ENCODE data around the gene IRF4. TPM values are rescaled to one million over a fixed set of nuclear protein-coding genes. Genes with fewer than 3 reads are reported as not detected.

IRF4 gene
- total RNA-seq, 2 donors from 2014 or later: 0.26 TPM; not detected in 1

DNA sequence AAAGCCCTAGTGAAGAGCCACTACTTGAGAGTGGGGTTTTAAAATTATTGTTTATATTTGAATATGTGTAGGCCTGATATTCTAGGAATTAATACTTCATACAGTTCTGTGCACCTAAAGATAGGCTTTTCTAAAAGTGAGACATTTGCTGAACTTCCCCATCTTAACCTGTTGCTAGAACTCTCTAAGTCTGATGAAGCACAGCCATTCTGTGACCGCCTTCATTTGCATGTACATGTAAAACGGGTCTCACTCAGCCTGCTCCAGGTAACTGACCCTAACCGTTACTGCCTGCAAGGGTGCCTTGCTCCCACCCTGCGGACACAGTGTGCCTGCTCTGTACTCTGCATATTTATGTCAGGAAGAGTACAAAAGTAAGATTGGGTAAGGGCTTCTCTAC lies 44.3 kb upstream of the IRF4 start:
- H3K9me3 ChIP-seq: no peaks in the 10 kb centered on the region

GRCh38 chr6:347951-348859 lies 43.3 kb upstream of the IRF4 start:
- intact Hi-C loops (cut with DNase I): no loop called here
- no peaks in the 10 kb centered on the region for H3K9me3 ChIP-seq
- H3K4me1 ChIP-seq: no peaks in the 10 kb centered on the region
- no peak for DNase-seq
- peaks cover 0 to 2% of the 10 kb centered on the region in 2 donors for H3K36me3 ChIP-seq (replicated peaks in 1 of 2; ENCODE audit: insufficient read depth in 1 of 2, low read depth in 2 of 2)
- ATAC-seq: no peak
- H3K27me3 ChIP-seq: no peaks in the 10 kb centered on the region
- no peak overlapping the region for H3K27ac ChIP-seq
- 85 to 86% methylated on average over 27 of the region's 27 CpGs for WGBS, 2 donors
- TF ChIP-seq, protein P1, sequence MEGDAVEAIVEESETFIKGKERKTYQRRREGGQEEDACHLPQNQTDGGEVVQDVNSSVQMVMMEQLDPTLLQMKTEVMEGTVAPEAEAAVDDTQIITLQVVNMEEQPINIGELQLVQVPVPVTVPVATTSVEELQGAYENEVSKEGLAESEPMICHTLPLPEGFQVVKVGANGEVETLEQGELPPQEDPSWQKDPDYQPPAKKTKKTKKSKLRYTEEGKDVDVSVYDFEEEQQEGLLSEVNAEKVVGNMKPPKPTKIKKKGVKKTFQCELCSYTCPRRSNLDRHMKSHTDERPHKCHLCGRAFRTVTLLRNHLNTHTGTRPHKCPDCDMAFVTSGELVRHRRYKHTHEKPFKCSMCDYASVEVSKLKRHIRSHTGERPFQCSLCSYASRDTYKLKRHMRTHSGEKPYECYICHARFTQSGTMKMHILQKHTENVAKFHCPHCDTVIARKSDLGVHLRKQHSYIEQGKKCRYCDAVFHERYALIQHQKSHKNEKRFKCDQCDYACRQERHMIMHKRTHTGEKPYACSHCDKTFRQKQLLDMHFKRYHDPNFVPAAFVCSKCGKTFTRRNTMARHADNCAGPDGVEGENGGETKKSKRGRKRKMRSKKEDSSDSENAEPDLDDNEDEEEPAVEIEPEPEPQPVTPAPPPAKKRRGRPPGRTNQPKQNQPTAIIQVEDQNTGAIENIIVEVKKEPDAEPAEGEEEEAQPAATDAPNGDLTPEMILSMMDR (IDR thresholded peaks at IDR 0.05): no peak
- TF ChIP-seq POLR2A (IDR thresholded peaks at IDR 0.05): no peak
- no peak overlapping the region for H3K4me3 ChIP-seq

More for the DNA sequence above, 44.3 kb upstream of the IRF4 start:
- Histone ChIP-seq H3K27me3 (no peaks in the 10 kb centered on the region), H3K36me3 (replicated peaks in 1 of 2; ENCODE audit: insufficient read depth in 1 of 2, low read depth in 2 of 2) (peaks cover 0 to 2% of the 10 kb centered on the region in 2 donors), H3K4me3 (no peak overlapping the region), H3K4me1 (no peaks in the 10 kb centered on the region), H3K27ac (no peak overlapping the region)
- DNase-seq (no peak), ATAC-seq (no peak)
- TF ChIP-seq, protein P1 (IDR thresholded peaks at IDR 0.05): no peak
- TF ChIP-seq POLR2A (IDR thresholded peaks at IDR 0.05): no peak
- intact Hi-C loops (cut with DNase I): no loop called here
- 76 to 81% methylated on average over 4 of the region's 4 CpGs for WGBS, 2 donors

DNA sequence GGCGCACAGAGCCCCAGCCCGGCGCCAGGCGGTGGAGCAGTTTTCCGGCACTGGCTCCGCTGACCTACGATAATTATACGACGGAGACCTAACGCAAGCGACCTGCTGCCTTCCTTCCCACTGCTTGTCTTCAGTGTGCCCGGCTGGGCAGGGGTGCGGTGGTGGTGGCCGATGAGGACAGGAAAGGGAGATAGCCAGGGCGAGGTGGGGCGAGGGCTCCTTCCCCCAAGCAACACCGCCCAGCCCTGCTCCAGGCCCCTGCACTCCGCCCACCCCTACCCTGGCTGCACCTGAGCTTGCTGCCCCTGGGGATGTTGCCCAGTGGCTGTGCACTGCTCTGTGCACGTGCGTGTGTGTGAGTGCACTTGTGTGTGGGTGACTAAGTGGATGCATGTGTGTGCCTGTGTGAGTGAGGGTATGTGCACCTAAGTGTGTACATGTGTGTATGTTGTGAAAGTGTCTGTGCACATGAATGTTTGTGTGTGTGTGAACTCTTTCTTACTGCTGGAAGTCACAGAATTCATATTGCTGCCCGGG lies 42.6 kb upstream of the IRF4 start:
- Histone ChIP-seq H3K4me1 (no peaks in the 10 kb centered on the region), H3K9me3 (no peaks in the 10 kb centered on the region), H3K4me3 (no peak overlapping the region), H3K27ac (no peak overlapping the region), H3K27me3 (no peaks in the 10 kb centered on the region), H3K36me3 (replicated peaks in 1 of 2; ENCODE audit: insufficient read depth in 1 of 2, low read depth in 2 of 2) (peaks cover 0 to 2% of the 10 kb centered on the region in 2 donors)
- DNase-seq: no peak
- 82 to 89% methylated on average over 21 of the region's 21 CpGs for WGBS, 2 donors
- no peak for ATAC-seq
- TF ChIP-seq, protein P1 (IDR thresholded peaks at IDR 0.05): no peak
- TF ChIP-seq POLR2A (IDR thresholded peaks at IDR 0.05): no peak
- intact Hi-C loops (cut with DNase I): no loop called here

GRCh38 chr6:349491-349921 lies 42.0 kb upstream of the IRF4 start:
- H3K4me1 ChIP-seq: no peaks in the 10 kb centered on the region
- no peak overlapping the region for H3K4me3 ChIP-seq
- intact Hi-C loops (cut with DNase I): no loop called here
- WGBS, 2 donors: 59 to 75% methylated on average over 6 of the region's 6 CpGs
- TF ChIP-seq, protein P1 (IDR thresholded peaks at IDR 0.05): no peak
- no peak for TF ChIP-seq POLR2A (IDR thresholded peaks at IDR 0.05)
- no peak for ATAC-seq
- H3K27ac ChIP-seq: no peak overlapping the region
- no peaks in the 10 kb centered on the region for H3K27me3 ChIP-seq
- H3K36me3 ChIP-seq (replicated peaks in 1 of 2; ENCODE audit: insufficient read depth in 1 of 2, low read depth in 2 of 2): peaks cover 0 to 2% of the 10 kb centered on the region in 2 donors
- no peak for DNase-seq
- no peaks in the 10 kb centered on the region for H3K9me3 ChIP-seq

Data from body of pancreas (tissue), 4 donors.